MM.1S (cell line): ENCODE measurements around the gene KCNG3.
A peak's percentile ranks its signal among the peaks of the same experiment; 100 is the strongest.

Source experiments
- DNase-seq: peaks from one replicate; pipeline ENCODE4 v3.0.0-alpha.2; 2015
- H2AFZ ChIP-seq: fragments of 300-600 bp; sonication (generic); 2 replicates; pipeline ENCODE4 v1.6.0; 2016; ENCODE audit warnings: antibody characterized with exemption, low read length
- H3F3A ChIP-seq: fragments of 300-600 bp; sonication (generic); 2 replicates; pipeline ENCODE4 v1.6.1; 2016; ENCODE audit warnings: mild to moderate bottlenecking, antibody characterized with exemption, low read length, moderate library complexity, mixed read lengths; ENCODE audit not compliant: insufficient read depth
- H3K27ac ChIP-seq: fragments of 300-600 bp; sonication (generic); 2 replicates; pipeline ENCODE4 v1.5.1; 2016; ENCODE audit warnings: mild to moderate bottlenecking, low read length
- H3K27me3 ChIP-seq: fragments of 300-600 bp; sonication (generic); replicated peaks from 2 replicates; pipeline ENCODE4 v1.6.0; 2016; ENCODE audit warnings: low read length; ENCODE audit not compliant: insufficient read depth
- H3K36me3 ChIP-seq: fragments of 300-600 bp; sonication (generic); replicated peaks from 2 replicates; pipeline ENCODE4 v1.6.1; 2016; ENCODE audit warnings: mild to moderate bottlenecking, low read length, mixed read lengths; ENCODE audit not compliant: insufficient read depth
- H3K4me1 ChIP-seq: fragments of 300-600 bp; sonication (generic); 2 replicates; pipeline ENCODE4 v1.6.1; 2016; ENCODE audit warnings: low read length, mixed read lengths
- H3K4me2 ChIP-seq: fragments of 300-600 bp; sonication (generic); 2 replicates; pipeline ENCODE4 v1.6.0; 2016; ENCODE audit warnings: low read depth, low read length
- H3K4me3 ChIP-seq: fragments of 300-600 bp; sonication (generic); 2 replicates; pipeline ENCODE4 v1.5.1; 2016; ENCODE audit warnings: low read length, mixed read lengths
- H3K79me2 ChIP-seq: fragments of 300-600 bp; sonication (generic); 2 replicates; pipeline ENCODE4 v1.6.1; 2016; ENCODE audit warnings: mixed run types, low read length, mixed read lengths
- H3K9ac ChIP-seq: fragments of 300-600 bp; sonication (generic); 2 replicates; pipeline ENCODE4 v1.6.1; 2016; ENCODE audit warnings: low read length, mixed read lengths
- H3K9me2 ChIP-seq: fragments of 300-600 bp; sonication (generic); replicated peaks from 2 replicates; pipeline ENCODE4 v1.6.1; 2016; ENCODE audit warnings: mild to moderate bottlenecking, low read length, mixed read lengths; ENCODE audit not compliant: insufficient read depth
- H3K9me3 ChIP-seq: fragments of 300-600 bp; sonication (generic); replicated peaks from 2 replicates; pipeline ENCODE4 v1.6.1; 2016; ENCODE audit warnings: mild to moderate bottlenecking, low read length, mixed read lengths; ENCODE audit not compliant: insufficient read depth
- H4K20me1 ChIP-seq: fragments of 300-600 bp; sonication (generic); 2 replicates; pipeline ENCODE4 v1.6.1; 2016; ENCODE audit warnings: mild to moderate bottlenecking, low read length, moderate library complexity, mixed read lengths; ENCODE audit not compliant: insufficient read depth
- CTCF ChIP-seq: fragments of 300-600 bp; sonication (generic); IDR thresholded peaks from 2 replicates; pipeline ENCODE4 v1.5.1; 2016; ENCODE audit warnings: antibody characterized with exemption, low read length, mixed read lengths
- EZH2 ChIP-seq: fragments of 300-600 bp; sonication (generic); optimal IDR thresholded peaks from 2 replicates; pipeline ENCODE3; 2017; ENCODE audit warnings: low read depth, mild to moderate bottlenecking, antibody characterized with exemption, low read length, mixed read lengths
- EZH2phosphoT487 ChIP-seq: fragments of 300-600 bp; sonication (generic); IDR thresholded peaks from 2 replicates; pipeline ENCODE4 v1.6.1; 2018; ENCODE audit warnings: antibody characterized with exemption, low read length

The KCNG3 gene

GRCh38 chr2:42494355-42495233 is 812 bp upstream of the KCNG3 start:
- peak overlapping the region; percentile 70 for H3K9ac ChIP-seq
- H3K36me3 ChIP-seq = no peaks in the 10 kb centered on the region
- H3K79me2 ChIP-seq = no peaks in the 10 kb centered on the region
- H4K20me1 ChIP-seq = no peaks in the 10 kb centered on the region
- no peaks in the 10 kb centered on the region for H3K9me2 ChIP-seq
- H3K27me3 ChIP-seq = no peaks in the 10 kb centered on the region
- no peak for TF ChIP-seq EZH2phosphoT487
- TF ChIP-seq EZH2 = no peak
- peak; percentile 85 for TF ChIP-seq CTCF
- H3F3A ChIP-seq = peaks cover 9% of the 10 kb centered on the region; the same call in 1 of the 2 replicates
- H3K27ac ChIP-seq = peak overlapping the region; percentile 51; the same call in 1 of the 2 replicates
- H3K4me3 ChIP-seq = peak overlapping the region; percentile 96
- peaks cover 9% of the 10 kb centered on the region; the same call in 1 of the 2 replicates for H3K4me1 ChIP-seq
- no peaks in the 10 kb centered on the region for H3K9me3 ChIP-seq
- H2AFZ ChIP-seq = peak overlapping the region; percentile 95
- DNase-seq = peak; percentile 90
- peak overlapping the region; percentile 99 for H3K4me2 ChIP-seq

GRCh38 chr2:42492691-42493467 is 903 bp downstream of the KCNG3 start:
- Histone ChIP-seq H3K4me2 (no peak overlapping the region), H3K9me2 (no peaks in the 10 kb centered on the region), H3K27me3 (no peaks in the 10 kb centered on the region), H3K4me1 (peaks cover 9% of the 10 kb centered on the region; the same call in 1 of the 2 replicates), H3K36me3 (no peaks in the 10 kb centered on the region), H3K4me3 (no peak overlapping the region), H3F3A (peaks cover 9% of the 10 kb centered on the region; the same call in 1 of the 2 replicates), H4K20me1 (no peaks in the 10 kb centered on the region), H3K79me2 (no peaks in the 10 kb centered on the region), H3K9ac (no peak overlapping the region), H2AFZ (no peak overlapping the region), H3K9me3 (no peaks in the 10 kb centered on the region), H3K27ac (no peak overlapping the region)
- TF ChIP-seq EZH2phosphoT487 (no peak), CTCF (no peak), EZH2 (no peak)
- no peak for DNase-seq

GRCh38 chr2:42488297-42488696 is 5.5 kb downstream of the KCNG3 start:
- no peaks in the 10 kb centered on the region for H3K27me3 ChIP-seq
- no peaks in the 10 kb centered on the region for H3K9me3 ChIP-seq
- H3F3A ChIP-seq = no peaks in the 10 kb centered on the region
- no peak for DNase-seq
- H4K20me1 ChIP-seq = no peaks in the 10 kb centered on the region
- H3K79me2 ChIP-seq = no peaks in the 10 kb centered on the region
- H2AFZ ChIP-seq = no peak overlapping the region
- TF ChIP-seq EZH2 (no peak), EZH2phosphoT487 (no peak), CTCF (no peak)
- no peaks in the 10 kb centered on the region for H3K4me1 ChIP-seq
- H3K4me3 ChIP-seq = no peak overlapping the region
- no peaks in the 10 kb centered on the region for H3K36me3 ChIP-seq
- H3K4me2 ChIP-seq = no peak overlapping the region
- no peaks in the 10 kb centered on the region for H3K9me2 ChIP-seq
- H3K9ac ChIP-seq = no peak overlapping the region
- no peak overlapping the region for H3K27ac ChIP-seq
